Activated CD8-positive, alpha-beta memory T cell treated with anti-CD3 and anti-CD28 coated beads for 4 hours (primary cell): ENCODE data around the gene INPP5D.
"Not testable (repeated sequence)": the region's sequence is repeated elsewhere in the genome, so short reads cannot be mapped to it uniquely, and the experiment has no call there.

ENCODE experiments used
- DNase-seq, 2 donors: peaks; one replicate each; pipeline ENCODE4 v3.0.0-alpha.2; 2020; ENCODE audit warnings: low read depth in 2 of 2

Gene INPP5D

GRCh38 chr2:233053928-233054784 lies 6.0 kb upstream of the INPP5D start:
- peak in 1 of 2 donors; percentile 44 for DNase-seq

GRCh38 chr2:233055362-233055761 lies 4.8 kb upstream of the INPP5D start:
- no peak for DNase-seq

GRCh38 chr2:233056961-233057605 lies 3.1 kb upstream of the INPP5D start:
- DNase-seq = no peak

GRCh38 chr2:233058717-233059546 lies 1.2 kb upstream of the INPP5D start:
- DNase-seq = no peak

GRCh38 chr2:233059547-233059796 lies 670 bp upstream of the INPP5D start:
- DNase-seq = no peak

- no peak for DNase-seq
Measured at GRCh38 chr2:233060501-233060979, 398 bp downstream of the INPP5D start.

- no peak for DNase-seq
Measured at GRCh38 chr2:233060980-233061590, 943 bp downstream of the INPP5D start.

GRCh38 chr2:233061591-233062450 lies 1.7 kb downstream of the INPP5D start:
- DNase-seq = no peak

GRCh38 chr2:233062451-233062850 lies 2.3 kb downstream of the INPP5D start:
- no peak for DNase-seq

- no peak for DNase-seq
Measured at GRCh38 chr2:233062946-233063268, 2.8 kb downstream of the INPP5D start.

- DNase-seq = no peak
Measured at GRCh38 chr2:233063269-233063975, 3.3 kb downstream of the INPP5D start.

GRCh38 chr2:233063976-233064411 lies 3.9 kb downstream of the INPP5D start:
- DNase-seq = no peak

- DNase-seq = no peak
Measured at GRCh38 chr2:233064530-233065199, 4.5 kb downstream of the INPP5D start.

GRCh38 chr2:233065200-233065589 lies 5.1 kb downstream of the INPP5D start:
- DNase-seq = not testable (repeated sequence)

- no peak for DNase-seq
Measured at GRCh38 chr2:233065954-233066470, 5.9 kb downstream of the INPP5D start.

GRCh38 chr2:233068762-233069418 lies 8.7 kb downstream of the INPP5D start:
- DNase-seq = no peak

- no peak for DNase-seq
Measured at GRCh38 chr2:233072838-233073237, 12.7 kb downstream of the INPP5D start.

GRCh38 chr2:233074106-233074505 lies 14.0 kb downstream of the INPP5D start:
- no peak for DNase-seq
